Stimulated activated memory B cell treated with anti-CD40 and anti-IgM and Interleukin-4, amounts not matched to agents 10 μg/mL and 1 μg/mL and 100 μg/mL, for 72 hours (primary cell): ENCODE data around the gene C2.
A peak's percentile ranks its signal among the peaks of the same experiment; 100 is the strongest.
"Not testable (repeated sequence)": the region's sequence is repeated elsewhere in the genome, so short reads cannot be mapped to it uniquely, and the experiment has no call there.

Experiments used
- ATAC-seq: fragments of 150-1000 bp; cut with Tn5 transposase; 2 replicates; pipeline ENCODE4 v1.10.0; 2021
- H3K27ac Mint-ChIP-seq: one replicate; pipeline ENCODE4 v1.8.0; 2022; ENCODE audit warnings: mild to moderate bottlenecking, mixed read lengths
- H3K27me3 Mint-ChIP-seq: one replicate; pipeline ENCODE4 v1.8.0; 2022; ENCODE audit warnings: mixed read lengths
- H3K36me3 Mint-ChIP-seq: one replicate; pipeline ENCODE4 v1.8.0; 2022; ENCODE audit warnings: mixed read lengths
- H3K4me1 Mint-ChIP-seq: one replicate; pipeline ENCODE4 v1.8.0; 2022; ENCODE audit warnings: mixed read lengths
- H3K4me3 Mint-ChIP-seq: one replicate; pipeline ENCODE4 v1.8.0; 2022; ENCODE audit warnings: mild to moderate bottlenecking, moderate library complexity, mixed read lengths
- H3K9me3 Mint-ChIP-seq: one replicate; pipeline ENCODE4 v1.8.0; 2022; ENCODE audit warnings: mixed read lengths

C2 gene

DNA sequence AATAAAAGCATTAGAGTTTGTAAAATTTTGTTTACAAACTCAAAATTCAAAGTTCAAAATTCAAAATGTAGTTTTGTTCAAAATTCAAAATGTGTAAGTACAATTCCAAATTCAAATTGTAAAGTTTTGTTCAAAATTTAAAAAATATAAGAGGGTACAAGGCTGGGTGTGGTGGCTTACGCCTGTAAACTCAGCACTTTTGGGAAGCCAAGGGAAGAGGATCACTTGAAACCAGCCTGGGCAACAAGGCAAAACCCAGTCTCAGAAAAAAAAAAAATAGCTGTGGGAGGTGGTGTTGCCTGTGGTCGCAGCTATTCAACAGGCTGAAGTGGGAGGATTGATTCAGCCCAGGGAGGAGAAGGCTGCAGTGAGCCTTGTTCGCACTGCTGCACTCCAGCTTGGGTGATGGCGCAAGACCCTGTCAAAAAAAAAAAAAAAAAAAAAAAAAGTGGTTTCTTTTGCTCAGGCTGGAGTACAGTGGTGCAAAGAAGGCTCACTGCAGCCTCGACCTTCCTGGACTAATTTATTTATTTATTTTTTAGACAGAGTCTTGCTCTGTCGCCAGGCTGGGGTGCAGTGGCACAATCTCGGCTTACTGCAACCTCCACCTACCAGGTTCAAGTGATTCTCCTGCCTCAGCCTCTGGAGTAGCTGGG lies 20.2 kb upstream of the C2 start:
- H3K4me3 Mint-ChIP-seq = no peak overlapping the region
- H3K4me1 Mint-ChIP-seq = peaks cover 20% of the 10 kb centered on the region
- H3K36me3 Mint-ChIP-seq = no peaks in the 10 kb centered on the region
- ATAC-seq = no peak
- H3K27me3 Mint-ChIP-seq = peaks cover 5% of the 10 kb centered on the region
- no peaks in the 10 kb centered on the region for H3K9me3 Mint-ChIP-seq
- H3K27ac Mint-ChIP-seq = no peak overlapping the region

DNA sequence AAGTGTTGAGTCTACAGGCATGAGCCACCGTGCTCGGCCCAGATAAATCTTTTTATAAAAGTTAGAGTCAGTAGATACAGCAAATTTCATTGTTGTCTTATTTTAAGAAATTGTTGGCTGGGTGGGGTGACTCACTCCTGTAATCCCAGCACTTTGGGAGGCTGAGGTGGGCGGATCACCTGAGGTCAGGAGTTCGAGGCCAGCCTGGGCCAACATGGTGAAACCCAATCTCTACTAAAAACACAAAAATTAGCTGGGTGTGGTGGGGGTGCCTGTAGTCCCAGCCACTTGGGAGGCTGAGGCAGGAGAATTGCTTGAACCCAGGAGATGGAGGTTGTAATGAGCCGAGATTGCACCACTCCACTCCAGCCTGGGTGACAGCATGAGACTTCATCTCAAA lies 19.3 kb upstream of the C2 start:
- not testable (repeated sequence) for ATAC-seq, H3K36me3 Mint-ChIP-seq, H3K4me3 Mint-ChIP-seq, H3K27me3 Mint-ChIP-seq, H3K27ac Mint-ChIP-seq, H3K9me3 Mint-ChIP-seq
- peaks cover 10% of the 10 kb centered on the region for H3K4me1 Mint-ChIP-seq

DNA sequence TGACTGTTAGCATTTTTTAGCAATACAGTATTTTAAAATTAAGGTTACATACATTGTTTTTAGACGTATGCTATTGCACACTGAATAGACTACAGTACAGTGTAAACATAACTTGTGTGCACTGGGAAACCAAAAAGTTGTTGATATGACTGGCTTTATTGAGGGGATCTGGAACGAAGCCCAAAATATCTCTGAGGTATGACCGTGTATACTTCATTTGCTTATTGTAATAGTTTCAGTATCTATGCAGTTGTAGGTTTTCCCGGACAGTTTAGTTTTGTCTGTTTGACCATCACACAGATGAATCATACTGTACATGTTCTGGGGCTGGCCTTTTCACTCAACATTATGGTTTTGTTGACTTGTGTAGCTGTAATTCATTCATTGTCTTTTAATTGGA lies 18.7 kb upstream of the C2 start:
- H3K4me1 Mint-ChIP-seq = peaks cover 10% of the 10 kb centered on the region
- ATAC-seq = peak; percentile 70
- no peaks in the 10 kb centered on the region for H3K9me3 Mint-ChIP-seq
- no peak overlapping the region for H3K4me3 Mint-ChIP-seq
- H3K27me3 Mint-ChIP-seq = peaks cover 10% of the 10 kb centered on the region
- no peak overlapping the region for H3K27ac Mint-ChIP-seq
- no peaks in the 10 kb centered on the region for H3K36me3 Mint-ChIP-seq

DNA sequence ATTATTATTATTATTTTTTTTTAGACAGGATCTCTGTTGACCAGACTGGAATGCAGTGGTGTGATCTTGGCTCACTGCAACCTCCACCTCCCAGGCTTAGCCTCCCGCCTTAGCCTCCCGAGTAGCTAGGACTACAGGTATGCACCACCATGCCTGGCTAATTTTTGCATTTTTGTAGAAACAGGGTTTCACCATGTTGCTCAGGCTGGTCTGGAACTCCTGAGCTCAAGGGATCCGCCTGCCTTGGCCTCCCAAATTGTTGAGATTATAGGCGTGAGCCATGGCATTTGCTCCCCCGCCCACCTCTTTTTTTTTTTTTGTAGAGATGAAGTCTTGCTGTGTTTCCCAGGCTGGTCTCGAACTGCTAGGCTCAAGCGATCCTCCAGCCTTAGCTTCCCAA lies 18.2 kb upstream of the C2 start:
- H3K4me3 Mint-ChIP-seq, H3K4me1 Mint-ChIP-seq, H3K9me3 Mint-ChIP-seq, ATAC-seq, H3K36me3 Mint-ChIP-seq, H3K27ac Mint-ChIP-seq, H3K27me3 Mint-ChIP-seq: not testable (repeated sequence)

DNA sequence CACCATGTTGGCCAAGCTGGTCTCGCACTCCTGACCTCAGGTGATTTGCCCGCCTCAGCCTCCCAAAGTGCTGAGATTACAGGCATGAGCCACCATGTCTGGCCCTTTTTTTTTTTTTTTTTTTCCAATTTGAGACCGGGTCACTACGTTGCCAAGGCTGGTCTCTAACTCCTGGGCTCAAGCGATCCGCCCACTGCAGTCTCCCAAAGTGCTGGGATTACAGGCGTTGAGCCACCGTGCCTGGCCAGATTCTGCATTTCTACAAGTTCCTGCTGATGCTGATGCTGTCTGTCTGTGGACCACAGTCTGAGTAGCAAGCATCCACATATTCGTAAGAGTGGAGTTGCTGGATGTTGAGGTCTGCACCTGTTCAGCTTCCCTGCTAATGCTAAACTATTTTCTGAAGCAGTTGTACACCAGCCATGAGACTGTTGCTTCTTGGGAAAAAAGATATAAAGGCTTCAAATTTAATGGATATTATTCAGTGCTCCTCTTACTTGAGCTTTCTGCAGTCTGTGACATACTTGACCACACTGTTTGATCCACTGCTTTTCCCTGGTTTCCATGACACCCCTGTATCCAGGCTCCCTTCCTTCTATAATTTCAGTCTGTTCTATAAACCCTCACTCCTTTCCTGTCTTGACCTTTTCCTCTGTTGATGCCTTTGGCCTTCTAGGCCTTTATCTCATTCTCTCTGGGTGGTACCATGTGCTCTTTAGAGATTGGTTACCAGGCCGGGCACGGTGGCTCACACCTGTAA lies 15.5 kb upstream of the C2 start:
- Mint-ChIP-seq H3K27ac (no peak overlapping the region), H3K36me3 (no peaks in the 10 kb centered on the region), H3K9me3 (no peaks in the 10 kb centered on the region), H3K4me1 (peaks cover 10% of the 10 kb centered on the region), H3K27me3 (peaks cover 20% of the 10 kb centered on the region), H3K4me3 (no peak overlapping the region)
- no peak for ATAC-seq

DNA sequence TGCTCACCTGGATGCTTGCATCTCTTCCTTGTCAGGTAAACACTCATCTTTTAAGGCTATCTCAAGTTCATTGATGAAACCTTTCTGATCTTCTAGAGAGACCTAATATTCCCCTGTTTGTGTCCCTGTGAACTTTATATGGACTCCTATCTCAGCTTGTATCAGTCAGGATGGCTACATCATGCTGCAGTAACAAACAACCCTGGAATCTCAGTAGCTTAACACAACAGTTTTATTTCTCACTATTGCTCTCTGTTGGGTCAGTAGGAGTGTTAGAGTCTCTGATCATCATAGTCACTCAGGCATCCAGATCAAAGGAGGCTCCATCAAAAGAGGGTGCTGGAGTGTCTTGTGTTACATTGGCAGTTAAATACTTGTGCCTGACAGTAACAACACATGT lies 12.2 kb upstream of the C2 start:
- H3K27ac Mint-ChIP-seq = no peak overlapping the region
- no peak for ATAC-seq
- peaks cover under 1% of the 10 kb centered on the region for H3K4me1 Mint-ChIP-seq
- H3K27me3 Mint-ChIP-seq = peaks cover 20% of the 10 kb centered on the region
- no peaks in the 10 kb centered on the region for H3K36me3 Mint-ChIP-seq
- H3K9me3 Mint-ChIP-seq = no peaks in the 10 kb centered on the region
- H3K4me3 Mint-ChIP-seq = no peak overlapping the region

DNA sequence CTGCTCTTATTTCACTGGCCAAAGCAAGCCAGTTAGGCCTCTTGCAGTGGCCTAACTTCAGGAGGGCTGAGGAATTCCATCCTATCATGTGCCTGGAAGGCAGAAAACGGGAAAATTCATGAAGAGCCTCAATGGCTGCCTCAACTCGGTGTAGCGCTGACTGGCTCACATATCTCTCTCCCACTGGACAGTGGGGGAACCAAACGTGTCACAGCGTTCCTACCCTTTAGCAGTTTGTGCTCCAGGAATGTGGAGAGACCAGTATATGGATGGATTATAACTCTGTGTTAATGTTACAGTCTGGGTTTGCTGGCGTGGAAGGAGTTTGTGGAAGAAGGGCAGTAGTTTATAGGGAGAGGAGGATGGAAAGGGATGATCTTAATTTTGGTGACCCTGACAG lies 11.8 kb upstream of the C2 start:
- no peak for ATAC-seq
- no peak overlapping the region for H3K27ac Mint-ChIP-seq
- H3K4me1 Mint-ChIP-seq = no peaks in the 10 kb centered on the region
- H3K36me3 Mint-ChIP-seq = no peaks in the 10 kb centered on the region
- H3K9me3 Mint-ChIP-seq = no peaks in the 10 kb centered on the region
- H3K27me3 Mint-ChIP-seq = peaks cover 20% of the 10 kb centered on the region
- no peak overlapping the region for H3K4me3 Mint-ChIP-seq

DNA sequence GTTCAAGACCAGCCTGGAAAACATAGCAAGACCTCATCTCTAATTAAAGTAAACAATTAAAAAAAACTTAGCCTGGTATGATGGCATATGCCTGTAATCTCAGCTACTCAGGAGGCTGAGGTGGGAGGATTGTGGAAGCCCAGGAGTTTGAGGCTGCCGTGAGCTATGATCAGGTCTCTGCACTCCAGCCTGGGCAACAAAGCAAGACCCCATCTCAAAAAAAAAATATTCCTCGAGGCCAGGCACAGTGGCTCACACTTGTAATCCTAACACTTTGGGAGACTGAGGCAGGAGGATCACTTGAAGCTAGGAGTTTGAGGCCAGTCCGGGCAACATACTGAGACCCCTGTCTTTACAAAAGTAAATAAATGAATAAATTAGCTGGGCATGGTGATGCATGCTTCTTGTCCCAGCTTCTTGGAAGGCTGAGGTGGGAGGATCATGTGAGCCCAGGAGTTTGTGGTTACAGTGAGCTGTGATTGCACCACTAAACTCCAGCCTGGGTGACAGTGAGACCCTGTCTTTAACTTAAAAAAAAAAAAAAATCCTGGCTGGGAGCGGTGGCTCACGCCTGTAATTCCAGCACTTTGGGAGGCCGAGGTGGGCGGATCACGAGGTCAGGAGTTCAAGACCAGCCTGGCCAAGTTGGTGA lies 9.3 kb upstream of the C2 start:
- Mint-ChIP-seq H3K27ac (no peak overlapping the region), H3K36me3 (no peaks in the 10 kb centered on the region), H3K4me1 (no peaks in the 10 kb centered on the region), H3K27me3 (peaks cover 10% of the 10 kb centered on the region), H3K4me3 (no peak overlapping the region), H3K9me3 (no peaks in the 10 kb centered on the region)
- no peak for ATAC-seq

DNA sequence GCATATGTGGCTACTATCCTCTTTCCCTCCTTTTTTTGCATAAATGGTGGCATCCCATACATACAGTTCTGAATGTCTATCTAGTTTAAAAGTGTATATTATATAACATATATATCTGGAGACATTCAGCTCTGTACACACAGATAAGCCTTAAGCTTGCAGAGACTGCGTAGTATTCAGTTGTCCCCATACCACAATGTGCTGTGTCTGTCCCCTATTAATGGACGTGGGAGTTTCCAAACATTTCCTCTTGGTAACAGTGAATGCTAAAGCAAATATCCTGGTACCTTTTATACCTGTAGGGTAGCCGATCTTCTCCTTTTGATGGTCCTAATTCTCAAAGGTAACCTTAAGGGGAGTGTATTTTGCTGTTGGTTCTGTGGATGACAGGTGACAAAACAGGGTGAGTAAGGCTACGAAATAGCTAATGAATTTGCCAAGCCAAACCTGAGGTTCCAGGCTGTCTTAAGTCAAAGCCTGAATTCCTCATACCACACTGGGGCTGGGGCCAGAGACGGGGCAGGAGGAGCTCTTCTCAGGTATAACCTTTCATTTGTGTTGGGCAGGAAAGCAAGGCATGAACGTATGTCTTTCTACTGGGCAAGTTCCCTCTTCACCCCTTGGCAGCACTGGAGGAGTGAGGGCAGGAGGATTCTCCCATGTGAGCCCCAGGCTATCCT lies 7.8 kb upstream of the C2 start:
- no peaks in the 10 kb centered on the region for H3K4me1 Mint-ChIP-seq
- no peak for ATAC-seq
- no peak overlapping the region for H3K27ac Mint-ChIP-seq
- H3K4me3 Mint-ChIP-seq = no peak overlapping the region
- H3K36me3 Mint-ChIP-seq = no peaks in the 10 kb centered on the region
- peaks cover 10% of the 10 kb centered on the region for H3K27me3 Mint-ChIP-seq
- no peaks in the 10 kb centered on the region for H3K9me3 Mint-ChIP-seq

DNA sequence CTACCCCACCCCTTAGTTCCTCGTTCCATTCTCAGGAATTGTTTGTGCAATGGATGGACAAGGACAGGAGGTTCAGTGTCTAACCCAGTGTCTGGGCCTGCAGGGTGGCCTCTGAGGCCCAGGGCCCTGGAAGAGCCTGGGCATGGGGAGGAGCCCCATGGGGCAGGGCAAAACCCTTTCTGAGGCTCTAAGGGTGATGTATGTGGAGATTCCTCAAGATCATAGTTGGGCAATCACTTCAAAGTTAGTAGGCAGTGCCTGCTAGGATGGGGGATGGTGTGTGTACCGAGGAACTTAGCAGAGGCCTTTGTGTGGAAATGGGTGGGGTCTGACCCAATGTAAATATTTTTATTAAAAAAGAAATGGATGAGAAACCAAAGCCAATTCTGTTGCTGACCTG lies 6.7 kb upstream of the C2 start:
- Mint-ChIP-seq H3K27me3 (peaks cover 5% of the 10 kb centered on the region), H3K27ac (no peak overlapping the region), H3K36me3 (no peaks in the 10 kb centered on the region), H3K4me3 (no peak overlapping the region), H3K9me3 (no peaks in the 10 kb centered on the region), H3K4me1 (no peaks in the 10 kb centered on the region)
- ATAC-seq = no peak

DNA sequence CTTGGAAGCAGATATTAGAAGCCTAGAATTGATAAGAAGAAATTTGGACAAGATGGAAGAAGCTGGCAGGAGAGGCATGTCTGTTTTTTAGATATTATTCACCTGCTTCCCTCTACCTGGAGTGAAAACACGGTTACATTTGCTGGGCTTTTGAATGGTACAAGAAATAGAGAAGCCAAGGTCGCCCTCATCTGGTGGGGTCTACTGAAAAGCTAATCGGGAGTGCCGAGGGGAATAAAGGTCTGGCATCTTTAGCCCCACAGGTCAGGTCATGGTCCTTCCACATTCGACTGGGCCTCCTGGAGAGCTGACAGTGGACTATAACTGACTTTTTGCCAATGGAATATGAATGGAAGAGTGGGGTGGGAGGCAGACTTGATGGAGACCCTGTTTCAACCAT lies 4.6 kb upstream of the C2 start:
- no peaks in the 10 kb centered on the region for H3K4me1 Mint-ChIP-seq
- H3K27ac Mint-ChIP-seq = no peak overlapping the region
- no peak for ATAC-seq
- no peaks in the 10 kb centered on the region for H3K27me3 Mint-ChIP-seq
- H3K4me3 Mint-ChIP-seq = no peak overlapping the region
- no peaks in the 10 kb centered on the region for H3K36me3 Mint-ChIP-seq
- no peaks in the 10 kb centered on the region for H3K9me3 Mint-ChIP-seq

DNA sequence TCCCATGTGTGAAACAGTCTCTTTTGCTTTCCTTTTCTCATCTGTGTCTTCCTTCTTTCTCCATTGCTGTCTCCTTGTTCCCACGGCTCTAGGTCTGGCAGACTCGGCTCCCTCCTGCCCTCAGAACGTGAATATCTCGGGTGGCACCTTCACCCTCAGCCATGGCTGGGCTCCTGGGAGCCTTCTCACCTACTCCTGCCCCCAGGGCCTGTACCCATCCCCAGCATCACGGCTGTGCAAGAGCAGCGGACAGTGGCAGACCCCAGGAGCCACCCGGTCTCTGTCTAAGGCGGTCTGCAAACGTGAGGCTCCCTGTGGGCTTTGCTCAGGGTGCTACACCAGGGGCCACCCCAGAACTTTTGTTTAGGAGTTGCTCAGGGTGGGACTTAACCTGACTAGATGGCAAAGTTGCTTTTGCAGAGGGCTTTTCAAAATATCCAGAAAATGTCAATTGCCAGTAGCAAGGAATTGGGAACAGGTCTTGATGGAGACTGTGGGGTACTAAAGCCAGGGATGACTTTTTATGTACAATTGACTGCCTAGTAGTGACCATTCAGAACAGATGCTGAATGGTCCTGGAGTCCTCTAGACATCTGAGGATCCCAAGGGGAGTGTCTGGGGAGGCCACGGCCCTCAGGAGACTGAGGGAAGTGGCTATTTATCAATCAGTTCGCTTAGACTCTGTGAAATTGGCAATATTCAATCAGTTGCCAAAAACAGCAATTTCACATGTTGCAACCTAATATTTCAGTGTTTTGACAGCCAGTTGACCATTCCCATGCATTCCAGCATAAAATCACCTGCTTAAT lies 550 bp downstream of the C2 start:
- Mint-ChIP-seq H3K36me3 (no peaks in the 10 kb centered on the region), H3K9me3 (no peaks in the 10 kb centered on the region), H3K4me1 (no peaks in the 10 kb centered on the region), H3K27me3 (peaks cover 4% of the 10 kb centered on the region), H3K27ac (no peak overlapping the region), H3K4me3 (no peak overlapping the region)
- ATAC-seq = no peak

DNA sequence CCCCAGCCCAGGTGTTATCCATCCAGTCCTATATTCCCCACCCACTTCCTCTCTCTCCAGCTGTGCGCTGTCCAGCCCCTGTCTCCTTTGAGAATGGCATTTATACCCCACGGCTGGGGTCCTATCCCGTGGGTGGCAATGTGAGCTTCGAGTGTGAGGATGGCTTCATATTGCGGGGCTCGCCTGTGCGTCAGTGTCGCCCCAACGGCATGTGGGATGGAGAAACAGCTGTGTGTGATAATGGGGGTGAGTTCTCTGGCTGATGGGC lies 1.1 kb downstream of the C2 start:
- Mint-ChIP-seq H3K27me3 (peaks cover 9% of the 10 kb centered on the region), H3K4me1 (no peaks in the 10 kb centered on the region), H3K36me3 (no peaks in the 10 kb centered on the region), H3K4me3 (no peak overlapping the region), H3K27ac (no peak overlapping the region), H3K9me3 (no peaks in the 10 kb centered on the region)
- ATAC-seq = no peak

DNA sequence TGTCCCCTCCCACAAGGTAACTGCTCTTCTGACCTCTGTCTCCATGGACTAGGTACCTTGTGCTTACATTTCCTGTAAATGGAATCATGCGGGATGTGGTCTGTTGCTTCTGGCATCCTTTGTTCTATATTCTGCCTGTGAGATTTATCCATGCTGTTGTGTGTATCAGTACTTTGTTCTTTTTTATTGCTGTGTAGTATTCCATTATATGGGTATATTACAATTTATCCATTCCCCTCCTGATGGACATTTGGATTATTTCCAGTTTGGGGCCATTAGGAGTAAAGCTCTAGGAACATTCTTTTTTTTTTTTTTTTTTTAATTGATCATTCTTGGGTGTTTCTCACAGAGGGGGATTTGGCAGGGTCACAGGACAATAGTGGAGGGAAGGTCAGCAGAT lies 3.4 kb downstream of the C2 start:
- no peaks in the 10 kb centered on the region for H3K9me3 Mint-ChIP-seq
- no peak overlapping the region for H3K4me3 Mint-ChIP-seq
- no peak overlapping the region for H3K27ac Mint-ChIP-seq

DNA sequence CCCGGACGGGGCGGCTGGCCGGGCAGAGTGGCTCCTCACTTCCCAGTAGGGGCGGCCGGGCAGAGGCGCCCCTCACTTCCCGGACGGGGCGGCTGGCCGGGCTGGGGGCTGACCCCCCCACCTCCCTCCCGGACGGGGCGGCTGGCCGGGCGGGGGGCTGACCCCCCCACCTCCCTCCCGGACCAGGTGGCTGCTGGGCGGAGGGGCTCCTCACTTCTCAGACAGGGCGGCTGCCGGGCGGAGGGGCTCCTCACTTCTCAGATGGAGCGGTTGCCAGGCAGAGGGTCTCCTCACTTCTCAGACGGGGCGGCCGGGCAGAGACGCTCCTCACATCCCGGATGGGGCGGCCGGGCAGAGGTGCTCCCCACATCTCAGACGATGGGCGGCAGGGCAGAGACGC lies 4.6 kb downstream of the C2 start:
- H3K4me1 Mint-ChIP-seq = not testable (repeated sequence)

More for the DNA sequence above, 3.4 kb downstream of the C2 start:
- Mint-ChIP-seq H3K4me1 (no peaks in the 10 kb centered on the region), H3K36me3 (no peaks in the 10 kb centered on the region), H3K27me3 (peaks cover 15% of the 10 kb centered on the region)
- no peak for ATAC-seq

More for the DNA sequence above, 4.6 kb downstream of the C2 start:
- not testable (repeated sequence) for H3K27ac Mint-ChIP-seq, H3K4me3 Mint-ChIP-seq, H3K9me3 Mint-ChIP-seq, ATAC-seq, H3K36me3 Mint-ChIP-seq
- H3K27me3 Mint-ChIP-seq = peaks cover 15% of the 10 kb centered on the region
